HG02938 (cell line): Measurements from ENCODE around the gene R3HDM2.
A peak's percentile ranks its signal among the peaks of the same experiment; 100 is the strongest.

Experiments used
- ATAC-seq: cut with Tn5 transposase; IDR thresholded peaks from one replicate; pipeline ENCODE4 v1.9.1; 2021; ENCODE audit warnings: mild to moderate bottlenecking, moderate library complexity; ENCODE audit not compliant: unreplicated experiment

The R3HDM2 gene

DNA sequence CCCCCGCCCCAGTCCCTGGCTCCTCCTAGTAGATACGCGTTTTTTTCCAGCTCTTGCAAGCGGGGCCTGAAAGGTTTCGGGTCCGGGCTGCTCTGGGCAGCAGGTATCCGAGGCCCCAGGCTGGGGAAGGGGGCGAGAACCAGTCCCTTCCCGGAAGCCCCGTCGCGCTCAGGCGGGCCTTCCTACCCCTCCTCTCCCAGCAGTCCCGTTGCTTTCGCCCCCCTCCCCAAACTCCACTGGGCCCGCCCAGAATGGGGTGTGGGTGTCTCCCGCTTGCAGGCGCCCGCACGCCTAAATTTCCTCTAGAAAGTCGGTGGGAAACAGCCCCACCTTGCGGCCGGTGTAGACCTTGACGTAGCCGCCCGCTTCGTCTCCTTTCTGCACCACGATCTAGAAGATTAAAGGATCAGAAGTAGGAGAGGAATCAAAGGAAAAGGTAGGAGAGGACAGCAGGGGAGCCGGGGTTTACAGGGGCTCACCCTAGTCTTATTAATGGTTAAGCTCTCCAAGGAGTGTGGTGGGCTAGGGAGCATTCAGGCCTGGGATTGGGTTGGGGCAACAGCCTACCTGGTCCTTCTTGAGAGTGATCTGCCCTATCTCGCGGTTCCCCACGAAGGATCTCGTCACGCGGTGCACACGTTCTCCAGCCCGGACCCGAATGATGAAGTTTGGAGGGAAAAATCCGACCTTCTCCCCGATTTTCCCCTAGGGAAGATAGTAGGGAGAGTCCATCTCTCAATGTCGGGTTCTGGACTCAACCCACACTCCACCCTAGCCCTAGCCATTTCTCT, 187.1 kb downstream of the R3HDM2 start:
- ATAC-seq: no peak

GRCh38 chr12:57242691-57243454, 188.0 kb downstream of the R3HDM2 start:
- ATAC-seq: peak; percentile 48

DNA sequence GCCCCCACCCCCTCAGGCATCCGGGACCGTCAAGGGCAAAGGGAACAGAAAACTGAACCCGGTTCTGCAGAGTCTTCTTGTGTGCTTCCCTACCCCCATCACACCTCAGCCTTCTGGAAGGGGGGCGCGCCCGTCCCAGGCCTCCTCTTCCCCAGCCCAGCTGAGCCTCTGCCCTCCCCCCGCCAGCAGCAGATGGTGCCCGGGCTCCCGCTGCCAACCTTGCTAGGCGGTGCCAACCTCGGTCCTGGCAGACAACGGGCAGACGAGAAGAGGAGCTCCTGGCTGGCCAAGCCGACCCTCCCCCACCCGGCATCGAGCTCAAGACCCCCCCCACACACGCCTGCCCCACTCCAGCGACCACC, 188.5 kb downstream of the R3HDM2 start:
- no peak for ATAC-seq

DNA sequence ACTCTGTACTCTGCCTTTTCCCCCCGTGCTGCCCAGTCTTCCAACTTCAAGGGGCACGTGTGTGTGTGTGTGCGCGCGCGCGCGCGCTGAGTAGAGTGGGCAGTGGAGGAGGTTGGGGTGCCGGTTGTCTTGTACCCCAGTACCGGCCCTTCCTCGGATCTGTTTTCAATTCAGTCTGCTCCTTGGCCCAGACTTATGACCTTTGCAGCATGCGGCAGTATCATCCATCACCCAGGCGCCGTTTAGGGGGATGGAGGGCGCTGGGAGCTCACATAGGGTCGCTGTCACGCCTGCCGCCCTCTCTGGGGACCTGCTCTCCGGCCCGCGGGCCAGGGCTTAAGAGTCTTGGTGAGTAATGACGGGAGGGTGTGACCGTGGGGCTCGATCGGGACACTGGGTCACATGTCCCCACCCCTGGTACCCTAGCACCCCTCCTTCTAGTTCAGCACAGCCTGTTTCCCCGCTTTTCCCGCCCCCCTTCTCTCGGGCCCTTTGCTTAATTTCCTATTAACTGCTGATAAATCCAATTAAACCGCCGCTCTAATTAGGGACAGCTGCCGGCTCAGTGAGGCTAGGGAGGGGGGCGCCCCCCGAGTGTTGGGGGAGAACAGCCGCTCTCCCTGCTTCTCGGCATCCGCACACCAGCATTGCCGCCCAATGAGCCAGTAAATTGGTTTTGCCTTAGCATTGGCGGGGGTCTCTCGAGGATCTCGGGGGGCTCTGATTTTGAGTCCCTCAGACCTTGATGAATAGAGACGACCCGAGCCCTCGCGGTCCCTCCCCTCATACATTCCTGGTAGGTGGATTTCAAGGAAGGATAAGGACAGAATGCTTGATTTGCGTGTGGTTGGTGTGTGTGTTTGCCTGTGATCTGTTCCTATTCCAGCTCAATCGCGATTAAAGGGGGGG, 189.2 kb downstream of the R3HDM2 start:
- ATAC-seq: no peak

DNA sequence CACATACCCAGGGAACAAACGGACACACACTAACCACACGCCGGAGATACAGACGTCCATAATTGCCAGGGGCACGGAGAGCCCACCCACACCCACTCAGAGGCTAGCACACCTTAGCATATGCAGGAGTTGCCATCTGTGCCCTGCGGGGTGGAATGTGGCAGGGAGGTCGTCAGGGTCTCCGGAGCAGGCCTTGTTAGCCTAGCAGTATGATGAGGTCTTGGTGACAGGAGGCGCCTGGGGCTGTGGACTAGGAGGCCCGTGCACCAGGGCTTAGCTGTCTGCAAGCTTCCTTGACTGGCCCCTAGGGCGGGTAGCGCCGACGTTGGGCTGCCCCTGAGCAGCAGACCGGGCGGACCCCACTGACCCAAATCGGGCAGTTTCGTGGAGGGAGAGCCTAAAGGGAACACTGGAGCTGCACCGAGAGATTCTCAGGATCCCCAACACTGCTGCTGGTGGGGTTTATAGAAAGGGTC, 189.9 kb downstream of the R3HDM2 start:
- no peak for ATAC-seq

- ATAC-seq: no peak
These were observed 190.5 kb downstream of the R3HDM2 start for GRCh38 chr12:57240066-57240921.

- ATAC-seq: no peak
These were observed 191.2 kb downstream of the R3HDM2 start for GRCh38 chr12:57239587-57240065.

- peak; percentile 46 for ATAC-seq
These were observed 191.8 kb downstream of the R3HDM2 start for GRCh38 chr12:57238854-57239554.

GRCh38 chr12:57237932-57238853, 192.7 kb downstream of the R3HDM2 start:
- ATAC-seq: no peak

DNA sequence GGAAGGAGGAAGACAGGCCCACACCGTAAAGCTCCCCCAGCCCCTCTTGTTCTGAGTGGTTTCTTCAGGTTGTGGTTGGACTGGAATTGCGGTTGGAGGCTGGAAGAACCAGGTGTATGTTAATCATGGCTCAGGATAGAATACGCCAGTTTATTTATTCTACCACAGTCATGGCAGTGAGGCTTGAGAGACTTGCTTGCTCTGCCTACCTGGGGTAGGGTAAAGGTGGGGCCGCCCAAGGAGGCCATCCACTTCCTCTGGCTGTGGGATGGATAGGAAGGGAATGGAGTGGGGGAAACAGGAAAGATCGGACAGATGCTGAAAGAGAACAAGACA, 193.3 kb downstream of the R3HDM2 start:
- no peak for ATAC-seq

GRCh38 chr12:57236925-57237595, 193.8 kb downstream of the R3HDM2 start:
- no peak for ATAC-seq

GRCh38 chr12:57236201-57236924, 194.5 kb downstream of the R3HDM2 start:
- no peak for ATAC-seq

DNA sequence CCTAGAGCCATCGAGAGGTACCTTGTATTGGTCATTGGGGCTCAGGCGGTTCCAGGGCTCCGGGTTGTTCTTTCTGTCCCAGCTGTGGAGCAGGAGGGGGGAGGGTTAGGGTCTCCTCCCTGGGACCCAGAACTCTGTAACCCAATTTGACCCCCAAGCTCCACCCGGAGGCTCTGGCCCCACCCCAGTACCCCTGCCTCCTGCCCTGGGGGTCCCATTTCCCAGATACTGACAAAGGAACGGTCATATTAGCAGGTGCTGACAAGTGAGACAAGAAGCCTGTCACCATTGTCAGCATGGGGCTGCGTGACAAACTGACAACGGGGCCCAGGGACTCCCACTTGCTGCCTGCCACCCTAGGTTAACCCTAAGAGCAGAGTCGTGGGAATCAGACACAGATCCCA, 195.1 kb downstream of the R3HDM2 start:
- ATAC-seq: no peak

DNA sequence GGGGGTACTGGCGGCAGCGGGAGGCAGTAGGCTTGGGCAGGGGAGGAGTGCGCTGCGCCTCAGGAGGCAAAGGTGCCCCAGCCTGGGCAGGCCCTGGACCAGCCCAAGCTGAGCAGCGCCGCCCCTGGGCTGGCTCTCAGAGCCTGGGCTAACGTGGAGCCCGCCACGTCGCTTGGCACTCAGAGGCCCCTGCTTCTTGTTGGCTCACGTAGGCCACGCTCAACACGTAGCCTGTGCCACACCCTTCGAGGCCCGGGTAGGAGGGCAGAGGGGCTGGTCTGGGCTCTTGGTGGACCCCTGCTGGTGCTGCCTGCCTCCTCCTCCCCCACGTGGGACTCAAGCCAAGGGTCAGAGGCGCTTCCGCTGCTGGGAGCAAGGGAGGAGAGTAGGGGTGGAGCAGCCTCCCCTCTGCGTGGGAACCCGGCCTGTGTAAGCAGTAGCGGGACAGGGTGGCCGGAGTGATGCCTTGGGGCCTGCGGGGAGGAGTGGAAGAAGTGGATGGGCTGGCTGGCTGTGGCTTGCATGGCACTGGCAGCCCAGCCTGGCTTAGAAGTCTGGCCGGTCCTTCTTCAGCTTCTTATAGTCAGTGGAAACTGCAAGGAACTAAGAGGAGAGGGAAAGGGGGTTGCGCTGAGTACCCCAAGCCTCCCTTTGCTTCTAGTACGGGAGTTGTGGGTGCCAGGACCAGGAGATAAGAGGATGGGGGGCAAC, 195.7 kb downstream of the R3HDM2 start:
- no peak for ATAC-seq

DNA sequence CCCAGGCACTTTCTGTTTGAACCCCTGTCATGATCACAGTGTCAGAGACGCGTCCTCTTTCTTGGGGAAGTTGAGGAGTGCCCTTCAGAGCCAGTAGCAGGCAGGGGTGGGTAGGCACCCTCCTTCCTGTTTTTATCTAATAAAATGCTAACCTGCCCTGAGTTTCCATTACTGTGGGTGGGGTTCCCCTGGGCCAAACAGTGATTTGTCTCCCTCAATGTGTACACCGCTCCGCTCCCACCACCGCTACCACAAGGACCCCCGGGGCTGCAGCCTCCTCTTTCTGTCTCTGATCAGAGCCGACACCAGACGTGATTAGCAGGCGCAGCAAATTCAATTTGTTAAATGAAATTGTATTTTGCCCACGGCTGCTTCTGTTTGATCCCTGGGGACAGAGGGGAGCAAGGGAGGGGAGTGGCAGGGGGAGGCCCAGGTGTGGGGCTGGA, 196.2 kb downstream of the R3HDM2 start:
- no peak for ATAC-seq

- ATAC-seq: no peak
These were observed 196.6 kb downstream of the R3HDM2 start for GRCh38 chr12:57234233-57234570.
